ENCODE results near the gene ANO6. TPM values are rescaled to one million over a fixed set of nuclear protein-coding genes. Genes with fewer than 3 reads are reported as not detected.

ANO6 gene
- total and polyA plus RNA-seq, 4 donors, result 8.7 to 102 (median 40.5) TPM

DNA sequence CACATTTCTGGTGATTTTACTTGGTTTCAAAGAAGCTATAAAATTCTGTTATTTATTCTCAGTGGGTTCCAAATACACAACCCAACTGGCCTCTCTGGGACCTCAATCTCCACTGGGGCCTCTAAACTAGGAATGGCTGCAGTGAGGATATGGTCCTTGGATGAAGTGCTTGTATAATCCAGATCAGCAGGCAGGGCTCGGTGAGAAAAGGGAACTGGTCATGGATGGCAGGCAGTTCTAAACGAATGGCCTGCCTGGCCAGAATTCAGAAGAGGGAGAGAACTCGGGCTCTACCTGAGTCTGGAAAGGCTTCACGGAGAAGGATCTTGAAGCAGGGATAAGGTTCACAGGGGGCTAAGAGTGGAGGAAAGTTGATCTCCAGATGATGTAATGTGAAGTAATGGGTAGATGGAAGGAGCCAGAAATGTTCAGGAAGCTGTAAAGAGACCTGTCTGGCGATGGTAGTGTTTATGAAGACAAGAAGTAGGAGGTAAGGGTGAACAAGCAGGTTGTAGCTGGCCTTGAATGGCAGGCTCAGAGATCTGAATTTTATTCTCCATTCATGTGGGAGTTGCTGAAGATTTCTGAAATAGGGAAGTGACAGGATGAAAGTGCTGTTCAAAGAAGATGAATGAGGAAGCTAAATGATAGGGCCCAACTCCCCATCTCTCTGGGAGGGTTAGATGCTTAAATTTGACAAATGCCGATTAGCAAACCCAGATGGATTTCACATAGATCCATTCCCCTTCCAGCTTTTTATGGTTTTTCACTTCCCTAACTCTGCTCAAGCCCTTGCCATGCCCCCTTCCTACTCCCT, 31.5 kb upstream of the ANO6 start:
- Histone ChIP-seq H3K9me3 (ENCODE audit: control insufficient read depth in 4 of 4, insufficient read depth in 3 of 4, low read length in 3 of 4) (peaks cover 0 to 2% (median under 1%) of the 10 kb centered on the region in 4 donors), H3K9ac (ENCODE audit: insufficient read depth in 1 of 2, low read length in 2 of 2) (no peak overlapping the region), H3K4me3 (no peak overlapping the region), H3K27ac (ENCODE audit: low read depth in 1 of 2, low read length in 1 of 2) (no peak overlapping the region), H3K27me3 (ENCODE audit: control insufficient read depth in 3 of 3, insufficient read depth in 3 of 3, low read length in 2 of 3) (no peaks in the 10 kb centered on the region), H3K4me1 (ENCODE audit: control insufficient read depth in 5 of 5, insufficient read depth in 5 of 5, low read length in 5 of 5) (no peaks in the 10 kb centered on the region), H3K36me3 (ENCODE audit: control insufficient read depth in 4 of 4, insufficient read depth in 4 of 4, low read length in 4 of 4) (no peaks in the 10 kb centered on the region)
- TF ChIP-seq, protein P1, sequence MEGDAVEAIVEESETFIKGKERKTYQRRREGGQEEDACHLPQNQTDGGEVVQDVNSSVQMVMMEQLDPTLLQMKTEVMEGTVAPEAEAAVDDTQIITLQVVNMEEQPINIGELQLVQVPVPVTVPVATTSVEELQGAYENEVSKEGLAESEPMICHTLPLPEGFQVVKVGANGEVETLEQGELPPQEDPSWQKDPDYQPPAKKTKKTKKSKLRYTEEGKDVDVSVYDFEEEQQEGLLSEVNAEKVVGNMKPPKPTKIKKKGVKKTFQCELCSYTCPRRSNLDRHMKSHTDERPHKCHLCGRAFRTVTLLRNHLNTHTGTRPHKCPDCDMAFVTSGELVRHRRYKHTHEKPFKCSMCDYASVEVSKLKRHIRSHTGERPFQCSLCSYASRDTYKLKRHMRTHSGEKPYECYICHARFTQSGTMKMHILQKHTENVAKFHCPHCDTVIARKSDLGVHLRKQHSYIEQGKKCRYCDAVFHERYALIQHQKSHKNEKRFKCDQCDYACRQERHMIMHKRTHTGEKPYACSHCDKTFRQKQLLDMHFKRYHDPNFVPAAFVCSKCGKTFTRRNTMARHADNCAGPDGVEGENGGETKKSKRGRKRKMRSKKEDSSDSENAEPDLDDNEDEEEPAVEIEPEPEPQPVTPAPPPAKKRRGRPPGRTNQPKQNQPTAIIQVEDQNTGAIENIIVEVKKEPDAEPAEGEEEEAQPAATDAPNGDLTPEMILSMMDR (IDR thresholded peaks at IDR 0.05; ENCODE audit: control extremely low read depth, extremely low read depth), result no peak
- ATAC-seq (ENCODE audit: insufficient read depth, low FRiP score) (no peak), DNase-seq (no peak)
- 49 to 70% methylated on average over 6 of the region's 6 CpGs for WGBS, 2 donors

DNA sequence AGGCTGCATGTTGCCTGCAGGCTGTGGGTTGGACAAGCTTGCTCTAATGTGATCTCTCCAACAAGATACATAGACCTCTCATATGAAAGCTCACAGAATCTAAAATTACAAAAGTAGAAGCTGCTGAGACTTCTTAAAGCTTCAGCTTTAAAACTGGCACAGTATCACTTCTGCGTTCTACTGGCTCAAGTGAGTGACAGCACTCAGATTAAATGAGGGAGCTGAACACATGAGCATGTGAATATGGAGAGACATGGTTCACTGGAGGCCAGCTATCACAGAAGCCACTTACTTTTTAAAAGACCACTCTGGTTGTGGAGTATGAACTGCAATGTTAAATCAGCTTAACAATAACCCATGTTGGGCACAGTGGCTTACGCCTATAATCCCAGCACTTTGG, 29.1 kb upstream of the ANO6 start:
- peaks cover 0 to 3% (median 0%) of the 10 kb centered on the region in 5 donors for H3K4me1 ChIP-seq (ENCODE audit: control insufficient read depth in 5 of 5, insufficient read depth in 5 of 5, low read length in 5 of 5)
- no peaks in the 10 kb centered on the region for H3K27me3 ChIP-seq (ENCODE audit: control insufficient read depth in 3 of 3, insufficient read depth in 3 of 3, low read length in 2 of 3)
- no peak overlapping the region for H3K4me3 ChIP-seq
- no peak overlapping the region for H3K9ac ChIP-seq (ENCODE audit: insufficient read depth in 1 of 2, low read length in 2 of 2)
- no peak overlapping the region for H3K27ac ChIP-seq (ENCODE audit: low read depth in 1 of 2, low read length in 1 of 2)
- TF ChIP-seq, protein P1 (IDR thresholded peaks at IDR 0.05; ENCODE audit: control extremely low read depth, extremely low read depth), result no peak
- no peaks in the 10 kb centered on the region for H3K36me3 ChIP-seq (ENCODE audit: control insufficient read depth in 4 of 4, insufficient read depth in 4 of 4, low read length in 4 of 4)
- no peak for DNase-seq
- no peak for ATAC-seq (ENCODE audit: insufficient read depth, low FRiP score)
- H3K9me3 ChIP-seq (ENCODE audit: control insufficient read depth in 4 of 4, insufficient read depth in 3 of 4, low read length in 3 of 4), result no peaks in the 10 kb centered on the region
- WGBS, 2 donors, result 92 to 94% methylated on average over 2 of the region's 2 CpGs

DNA sequence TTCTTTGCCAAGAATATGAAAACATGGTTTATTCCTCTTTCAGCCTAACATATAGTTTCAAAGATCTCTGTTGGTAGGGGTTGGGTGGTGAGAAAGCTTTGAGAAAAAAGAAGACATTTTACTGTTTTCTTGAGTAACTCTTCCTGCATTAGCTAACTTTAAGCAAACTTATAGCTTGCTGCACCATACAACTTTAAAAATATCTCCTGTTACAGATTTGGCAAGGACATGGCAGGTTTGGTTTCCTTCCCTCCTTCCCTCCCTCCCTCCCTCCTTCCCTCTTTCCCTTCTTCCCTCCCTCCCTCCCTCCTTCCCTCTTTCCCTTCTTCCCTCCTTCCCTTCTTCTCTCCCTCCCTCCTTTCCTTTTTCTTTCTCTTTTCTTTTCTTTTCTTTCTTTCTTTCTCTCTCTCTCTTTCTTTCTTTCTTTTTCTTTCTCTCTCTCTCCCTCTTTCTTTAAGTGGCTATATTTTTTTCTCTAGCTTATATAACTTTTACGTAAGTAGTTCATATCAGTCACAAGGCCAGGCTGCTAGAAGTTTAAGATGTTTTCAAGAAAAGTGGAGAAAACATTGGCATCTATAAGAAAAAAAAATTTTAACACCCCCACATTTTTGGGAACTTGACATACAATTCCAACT, 26.0 kb upstream of the ANO6 start:
- Histone ChIP-seq H3K4me1 (ENCODE audit: control insufficient read depth in 5 of 5, insufficient read depth in 5 of 5, low read length in 5 of 5) (peaks cover 0 to 3% (median 0%) of the 10 kb centered on the region in 5 donors), H3K9me3 (ENCODE audit: control insufficient read depth in 4 of 4, insufficient read depth in 3 of 4, low read length in 3 of 4) (no peaks in the 10 kb centered on the region), H3K9ac (ENCODE audit: insufficient read depth in 1 of 2, low read length in 2 of 2) (no peak overlapping the region), H3K27ac (ENCODE audit: low read depth in 1 of 2, low read length in 1 of 2) (no peak overlapping the region), H3K36me3 (ENCODE audit: control insufficient read depth in 4 of 4, insufficient read depth in 4 of 4, low read length in 4 of 4) (no peaks in the 10 kb centered on the region), H3K4me3 (no peak overlapping the region), H3K27me3 (ENCODE audit: control insufficient read depth in 3 of 3, insufficient read depth in 3 of 3, low read length in 2 of 3) (no peaks in the 10 kb centered on the region)
- ATAC-seq (ENCODE audit: insufficient read depth, low FRiP score), result no peak
- 81 to 94% methylated on average over 1 of the region's 1 CpG for WGBS, 2 donors
- DNase-seq, result no peak
- TF ChIP-seq, protein P1 (IDR thresholded peaks at IDR 0.05; ENCODE audit: control extremely low read depth, extremely low read depth), result no peak
